EH (cell line): ENCODE results near the gene NOS1AP.

ENCODE experiments used
- DNase-seq: peaks from one replicate; pipeline ENCODE4 v3.0.0-alpha.2; 2015; ENCODE audit warnings: low read depth

Gene NOS1AP

GRCh38 chr1:162089748-162090147 lies 20.3 kb downstream of the NOS1AP start:
- no peak for DNase-seq

- no peak for DNase-seq
These were observed 20.9 kb downstream of the NOS1AP start for GRCh38 chr1:162090378-162090777.

- peak; percentile 13 for DNase-seq
These were observed 22.4 kb downstream of the NOS1AP start for GRCh38 chr1:162091681-162092524.

GRCh38 chr1:162093095-162093494 lies 23.6 kb downstream of the NOS1AP start:
- no peak for DNase-seq

- DNase-seq, result peak; percentile 15
These were observed 24.8 kb downstream of the NOS1AP start for GRCh38 chr1:162094271-162094670.

- DNase-seq, result no peak
These were observed 25.2 kb downstream of the NOS1AP start for GRCh38 chr1:162094723-162095122.

GRCh38 chr1:162107911-162108310 lies 38.4 kb downstream of the NOS1AP start:
- DNase-seq, result no peak

GRCh38 chr1:162108426-162108825 lies 38.9 kb downstream of the NOS1AP start:
- no peak for DNase-seq

- DNase-seq, result peak; percentile 7
These were observed 41.4 kb downstream of the NOS1AP start for GRCh38 chr1:162110910-162111309.

GRCh38 chr1:162111572-162111971 lies 42.1 kb downstream of the NOS1AP start:
- DNase-seq, result peak; percentile 46

- DNase-seq, result no peak
These were observed 43.9 kb downstream of the NOS1AP start for GRCh38 chr1:162113419-162113818.

- no peak for DNase-seq
These were observed 47.7 kb downstream of the NOS1AP start for GRCh38 chr1:162117039-162117774.

GRCh38 chr1:162118063-162118462 lies 48.6 kb downstream of the NOS1AP start:
- DNase-seq, result no peak

- DNase-seq, result no peak
These were observed 59.3 kb downstream of the NOS1AP start for GRCh38 chr1:162128693-162129356.

- no peak for DNase-seq
These were observed 60.8 kb downstream of the NOS1AP start for GRCh38 chr1:162130308-162130707.

GRCh38 chr1:162131400-162132321 lies 62.2 kb downstream of the NOS1AP start:
- no peak for DNase-seq

- DNase-seq, result peak; percentile 70
These were observed 64.1 kb downstream of the NOS1AP start for GRCh38 chr1:162133566-162133965.

- no peak for DNase-seq
These were observed 65.2 kb downstream of the NOS1AP start for GRCh38 chr1:162134646-162135045.

GRCh38 chr1:162135271-162135775 lies 65.8 kb downstream of the NOS1AP start:
- DNase-seq, result no peak

- peak; percentile 89 for DNase-seq
These were observed 67.3 kb downstream of the NOS1AP start for GRCh38 chr1:162136760-162137159.

- no peak for DNase-seq
These were observed 67.9 kb downstream of the NOS1AP start for GRCh38 chr1:162137179-162137960.
